ENCODE results near the gene CNNM4. TPM values are rescaled to one million over a fixed set of nuclear protein-coding genes. Genes with fewer than 3 reads are reported as not detected.

Gene CNNM4
- total RNA-seq, 1 donor from 2014 or later = 8.3 TPM

- intact Hi-C loops (cut with micrococcal nuclease) = no loop called here
These were observed 49.5 kb downstream of the CNNM4 start for GRCh38 chr2:96809951-96810782.

- intact Hi-C loops (cut with micrococcal nuclease) = no loop called here
These were observed 50.1 kb downstream of the CNNM4 start for GRCh38 chr2:96810783-96811192.

GRCh38 chr2:96811917-96812316 lies 51.2 kb downstream of the CNNM4 start:
- intact Hi-C loops (cut with micrococcal nuclease) = no loop called here

GRCh38 chr2:96813656-96814055 lies 53.0 kb downstream of the CNNM4 start:
- intact Hi-C loops (cut with micrococcal nuclease) = no loop called here

- intact Hi-C loops (cut with micrococcal nuclease) = loop anchor here (1.0 to 2.0 kb wide), 6 partner anchors 24 to 177 kb away; partner anchors contain the start of genes ANKRD39, CNNM4, KANSL3 and LMAN2L
These were observed 54.8 kb downstream of the CNNM4 start for GRCh38 chr2:96815326-96816126.

- intact Hi-C loops (cut with micrococcal nuclease) = loop anchor here (1.0 to 2.0 kb wide), 6 partner anchors 23 to 178 kb away; partner anchors contain the start of genes ANKRD39, CNNM4, KANSL3 and LMAN2L
These were observed 55.6 kb downstream of the CNNM4 start, which contains the start of gene CNNM3 for GRCh38 chr2:96816127-96816835. Gene CNNM3, plus strand, starts transcription at chr2:96816268. Its CDS starts 10 bp downstream, at chr2:96816278.

- intact Hi-C loops (cut with micrococcal nuclease) = loop anchor here (1.0 to 2.0 kb wide), 6 partner anchors 22 to 179 kb away; partner anchors contain the start of genes ANKRD39, CNNM4, KANSL3 and LMAN2L
These were observed 56.4 kb downstream of the CNNM4 start for GRCh38 chr2:96816836-96817702.

GRCh38 chr2:96817882-96818281 lies 57.2 kb downstream of the CNNM4 start:
- intact Hi-C loops (cut with micrococcal nuclease) = loop anchor here (2.0 kb wide), 1 partner anchor 57 kb away; the partner anchor contains the start of gene CNNM4

GRCh38 chr2:96819128-96819875 lies 58.6 kb downstream of the CNNM4 start:
- intact Hi-C loops (cut with micrococcal nuclease) = no loop called here

- intact Hi-C loops (cut with micrococcal nuclease) = no loop called here
These were observed 59.3 kb downstream of the CNNM4 start for GRCh38 chr2:96819876-96820511.

- intact Hi-C loops (cut with micrococcal nuclease) = no loop called here
These were observed 60.5 kb downstream of the CNNM4 start for GRCh38 chr2:96821113-96821675.

GRCh38 chr2:96822786-96823185 lies 62.1 kb downstream of the CNNM4 start:
- intact Hi-C loops (cut with micrococcal nuclease) = no loop called here

GRCh38 chr2:96823198-96823597 lies 62.5 kb downstream of the CNNM4 start:
- intact Hi-C loops (cut with micrococcal nuclease) = no loop called here

GRCh38 chr2:96824079-96824870 lies 63.6 kb downstream of the CNNM4 start:
- intact Hi-C loops (cut with micrococcal nuclease) = no loop called here

GRCh38 chr2:96825057-96825456 lies 64.4 kb downstream of the CNNM4 start:
- intact Hi-C loops (cut with micrococcal nuclease) = no loop called here

- intact Hi-C loops (cut with micrococcal nuclease) = no loop called here
These were observed 66.0 kb downstream of the CNNM4 start for GRCh38 chr2:96826546-96827278.

- intact Hi-C loops (cut with micrococcal nuclease) = no loop called here
These were observed 67.7 kb downstream of the CNNM4 start for GRCh38 chr2:96828436-96828835.

All from T-helper 2 cell treated with Interferon-gamma antibody and Interleukin-4, amounts not matched to agents 100 ng/mL and 5 ng/mL, for 36 hours (primary cell).